HepG2 (cell line): ENCODE data around the gene TRIM66. TPM values are rescaled to one million over a fixed set of nuclear protein-coding genes. Genes with fewer than 3 reads are reported as not detected.

Experiments used
- ATAC-seq: fragments of 200-7000 bp; cut with Tn5 transposase; 3 replicates; pipeline ENCODE4 v1.9.1; 2020; ENCODE audit warnings: mild to moderate bottlenecking, moderate library complexity
- BruUV-seq: library from RNA; stranded (reverse); fragments of 400-500 nt; replicated peaks from 2 replicates; lab custom pipeline; 2021; lab: Mats Ljungman, UMichigan
- CTCF ChIA-PET: fragments of 300-600 bp; formaldehyde crosslinking; extraction: SDS; loops from one replicate; lab custom pipeline; 2021; ENCODE audit warnings: low total read pairs, inconsistent platforms, low intra/inter-chr PET ratio; lab: Yijun Ruan, JAX
- POLR2A ChIA-PET: fragments of 350-600 bp; sonication (Branson Sonifier 250); formaldehyde crosslinking; loops from one replicate; lab custom pipeline; 2020; ENCODE audit warnings: antibody characterized with exemption, inconsistent platforms; lab: Yijun Ruan, JAX
- DNase-seq: peaks from one replicate; pipeline ENCODE4 v3.0.0-alpha.2; 2015; ENCODE audit warnings: low spot score
- FAIRE-seq: peaks from 3 replicates; lab custom pipeline; 2011; peaks lifted over from hg19 to GRCh38; lab: Jason Lieb, UNC
- H2AFZ ChIP-seq: one replicate; pipeline ENCODE4 v1.6.1; 2011; ENCODE audit warnings: low read length, inconsistent platforms
- H3K27ac ChIP-seq: fragments of 300-600 bp; 3 replicates; pipeline ENCODE4 v1.8.0; 2011; ENCODE audit warnings: mixed run types, mild to moderate bottlenecking, mixed read lengths, low read length, inconsistent platforms; ENCODE audit not compliant: insufficient read depth; ENCODE audit errors: extremely low read length
- H3K27me3 ChIP-seq, 2 experiments: fragments of 200-600 bp in 1 of 2; 2 replicates in 1 of 2; 3 replicates in 1 of 2; pipeline versions ENCODE4 v1.6.0 to v1.8.0; 2011; ENCODE audit warnings: low read length in 2 of 2, mild to moderate bottlenecking in 2 of 2, moderate library complexity in 2 of 2, inconsistent platforms in 1 of 2; ENCODE audit not compliant: insufficient read depth in 2 of 2, control insufficient read depth in 1 of 2
- H3K36me3 ChIP-seq, 2 experiments: fragments of 200-600 bp in 1 of 2; replicated peaks in 1 of 2; 2 replicates in 1 of 2; 3 replicates in 1 of 2; pipeline versions ENCODE4 v1.5.1 to v1.8.0; 2011; ENCODE audit warnings: low read length in 2 of 2, inconsistent platforms in 1 of 2; ENCODE audit not compliant: insufficient read depth in 2 of 2, control insufficient read depth in 1 of 2
- H3K4me1 ChIP-seq: 2 replicates; pipeline ENCODE4 v1.5.1; 2012; ENCODE audit warnings: low read length, inconsistent platforms; ENCODE audit not compliant: insufficient read depth
- H3K4me2 ChIP-seq: 2 replicates; pipeline ENCODE4 v1.6.0; 2011; ENCODE audit warnings: low read depth, low read length, inconsistent platforms
- H3K4me3 ChIP-seq, 3 experiments: fragments of 200-600 bp in 1 of 3; sonication (generic), shearing (Covaris generic) in 1 of 3; replicated peaks in 1 of 3; 2 replicates each; pipeline ENCODE4 v1.5.1; 2011 to 2016; ENCODE audit warnings: low read length in 3 of 3, inconsistent platforms in 2 of 3, low read depth in 2 of 3, mild to moderate bottlenecking in 2 of 3, control low read depth in 1 of 3, mixed read lengths in 1 of 3; ENCODE audit not compliant: insufficient read depth in 1 of 3
- H3K79me2 ChIP-seq: one replicate; pipeline ENCODE4 v1.6.1; 2011; ENCODE audit warnings: low read length, inconsistent platforms; ENCODE audit not compliant: insufficient read depth
- H3K9ac ChIP-seq: 2 replicates; pipeline ENCODE4 v1.6.0; 2011; ENCODE audit warnings: mild to moderate bottlenecking, low read depth, low read length, inconsistent platforms; ENCODE audit not compliant: insufficient read depth
- H3K9me3 ChIP-seq: 2 replicates; pipeline ENCODE4 v1.5.1; 2012; ENCODE audit warnings: mild to moderate bottlenecking, low read length
- H4K20me1 ChIP-seq: 2 replicates; pipeline ENCODE4 v1.6.0; 2011; ENCODE audit warnings: inconsistent platforms, mild to moderate bottlenecking, low read length, moderate library complexity; ENCODE audit not compliant: insufficient read depth
- EP300 ChIP-seq, 3 experiments: sonication (generic) in 1 of 3; formaldehyde crosslinking in 1 of 3; IDR thresholded peaks; 2 replicates each; pipeline versions ENCODE4 v1.5.1 to v1.6.1; 2011 to 2020; ENCODE audit warnings: low read depth in 2 of 3, low read length in 2 of 3, borderline replicate concordance in 1 of 3, improper control_type of control experiment in 1 of 3, mild to moderate bottlenecking in 1 of 3, missing genetic modification reagents in 1 of 3, moderate library complexity in 1 of 3
- HMG20B ChIP-seq: conservative IDR thresholded peaks from 2 replicates; pipeline ENCODE4 v1.6.1; 2016; ENCODE audit warnings: missing genetic modification reagents, missing compliant biosample characterization
- HOXA3 ChIP-seq: sonication (generic); formaldehyde crosslinking; IDR thresholded peaks from 2 replicates; pipeline ENCODE4 v1.5.0; 2020; ENCODE audit warnings: missing genetic modification reagents
- PBX2 ChIP-seq: IDR thresholded peaks from 2 replicates; pipeline ENCODE4 v1.6.1; 2016; ENCODE audit warnings: control low read depth
- RELA ChIP-seq: sonication (generic); formaldehyde crosslinking; IDR thresholded peaks from 2 replicates; pipeline ENCODE4 v1.4.0; 2020; ENCODE audit warnings: missing genetic modification reagents
- SRF ChIP-seq: IDR thresholded peaks from 2 replicates; pipeline ENCODE4 v1.6.1; 2011; ENCODE audit warnings: mild to moderate bottlenecking, low read depth, low read length, moderate library complexity
- ZNF609 ChIP-seq: sonication (generic); formaldehyde crosslinking; IDR thresholded peaks from 2 replicates; pipeline ENCODE4 v1.4.0; 2020; ENCODE audit warnings: mild to moderate bottlenecking, missing genetic modification reagents, borderline replicate concordance
- WGBS: methylation state at CpG from one replicate; pipeline ENCODE4 v1.1.6; 2017; ENCODE audit warnings: low lambda C conversion rate; 5-methylcytosine and 5-hydroxymethylcytosine counted together
- in situ Hi-C: cut with HindIII; loops from 2 replicates; pipeline ENCODE4 v1.10.0; 2017; ENCODE audit warnings: low pct_unique_long_range_greater_than_20kb; ENCODE audit not compliant: extremely low pct_ligation_motif_present
- intact Hi-C: fragments of 100-400 bp; cut with micrococcal nuclease; formaldehyde crosslinking; loops from one replicate; pipeline ENCODE4 v1.10.0; 2022; ENCODE audit not compliant: unreplicated experiment
- polyA plus RNA-seq, 8 experiments: library from polyadenylated mRNA; depleted of rRNA in 3 of 8; stranded (reverse) in 7 of 8; unstranded in 1 of 8; fragments of >200 nt; fragmentation: Illumina TruSeq in 4 of 8; extraction: Trizol in 4 of 8; gene quantifications; 2 replicates each; pipeline versions ENCODE4 v1.2.1 to v1.2.3, GENCODE V29; 2011 to 2016; ENCODE audit warnings: low read depth in 4 of 8, missing spikeins in 1 of 8, mixed read lengths in 1 of 8; ENCODE audit not compliant: insufficient read depth in 1 of 8
- total RNA-seq, 5 experiments: library from RNA; depleted of rRNA; stranded (reverse); fragments of >200 nt; fragmentation: Illumina TruSeq; extraction: Trizol; gene quantifications; 2 replicates each; pipeline ENCODE4 v1.2.3, GENCODE V29; 2016; ENCODE audit warnings: low read depth in 1 of 5
- TF ChIP-seq, protein P1 (sequence below): sonication (generic); formaldehyde crosslinking; IDR thresholded peaks from 2 replicates; pipeline ENCODE4 v1.5.0; 2020; ENCODE audit warnings: mild to moderate bottlenecking, missing genetic modification reagents

TRIM66 gene
- total and polyA plus RNA-seq, 2 of the 13 experiments (the other 11 are each of a cell fraction or from before 2014, with no cell fraction given) = 4.9 to 6.1 TPM

GRCh38 chr11:8640267-8640906 lies 42.1 kb downstream of the TRIM66 start:
- FAIRE-seq (no peak), ATAC-seq (no peak), DNase-seq (no peak)
- Histone ChIP-seq H3K4me1 (no peaks in the 10 kb centered on the region), H3K27me3 (no peaks in the 10 kb centered on the region), H3K36me3 (peaks cover 29 to 48% of the 10 kb centered on the region in 2 experiments), H3K27ac (no peak overlapping the region), H3K4me2 (no peak overlapping the region), H3K9me3 (no peaks in the 10 kb centered on the region), H2AFZ (no peak overlapping the region), H4K20me1 (no peaks in the 10 kb centered on the region), H3K9ac (no peak overlapping the region), H3K4me3 (no peak overlapping the region), H3K79me2 (no peaks in the 10 kb centered on the region)
- ChIA-PET CTCF (no interaction called here), POLR2A (interaction anchor here (1.3 kb wide), 1 partner anchor 42 kb away, joined by 3 read pairs; the partner anchor contains the start of genes RPL27A and TRIM66)
- in situ Hi-C loops = no loop called here
- TF ChIP-seq RELA (CRISPR knock-in tag) (no peak), EP300 (IDR thresholded peaks at IDR 0.05; ENCODE audit: low read depth in 2 of 2, low read length in 2 of 2) (no peak), EP300 (CRISPR knock-in tag; IDR thresholded peaks at IDR 0.05; ENCODE audit: borderline replicate concordance) (no peak), HOXA3 (CRISPR knock-in tag) (no peak), SRF (no peak), PBX2 (CRISPR knock-in tag) (no peak), ZNF609 (CRISPR knock-in tag) (no peak), HMG20B (no peak)
- TF ChIP-seq, protein P1, sequence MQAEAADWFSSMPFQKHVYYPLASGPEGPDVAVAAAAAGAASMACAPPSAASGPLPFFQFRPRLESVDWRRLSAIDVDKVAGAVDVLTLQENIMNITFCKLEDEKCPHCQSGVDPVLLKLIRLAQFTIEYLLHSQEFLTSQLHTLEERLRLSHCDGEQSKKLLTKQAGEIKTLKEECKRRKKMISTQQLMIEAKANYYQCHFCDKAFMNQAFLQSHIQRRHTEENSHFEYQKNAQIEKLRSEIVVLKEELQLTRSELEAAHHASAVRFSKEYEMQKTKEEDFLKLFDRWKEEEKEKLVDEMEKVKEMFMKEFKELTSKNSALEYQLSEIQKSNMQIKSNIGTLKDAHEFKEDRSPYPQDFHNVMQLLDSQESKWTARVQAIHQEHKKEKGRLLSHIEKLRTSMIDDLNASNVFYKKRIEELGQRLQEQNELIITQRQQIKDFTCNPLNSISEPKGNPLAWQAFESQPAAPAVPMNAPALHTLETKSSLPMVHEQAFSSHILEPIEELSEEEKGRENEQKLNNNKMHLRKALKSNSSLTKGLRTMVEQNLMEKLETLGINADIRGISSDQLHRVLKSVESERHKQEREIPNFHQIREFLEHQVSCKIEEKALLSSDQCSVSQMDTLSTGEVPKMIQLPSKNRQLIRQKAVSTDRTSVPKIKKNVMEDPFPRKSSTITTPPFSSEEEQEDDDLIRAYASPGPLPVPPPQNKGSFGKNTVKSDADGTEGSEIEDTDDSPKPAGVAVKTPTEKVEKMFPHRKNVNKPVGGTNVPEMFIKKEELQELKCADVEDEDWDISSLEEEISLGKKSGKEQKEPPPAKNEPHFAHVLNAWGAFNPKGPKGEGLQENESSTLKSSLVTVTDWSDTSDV (CRISPR knock-in tag) = no peak
- no TSS peak for BruUV-seq
- 100% methylated on average over 3 of the region's 5 CpGs for WGBS
- intact Hi-C loops = no loop called here
